ENCODE results near the gene SP6. TPM values are rescaled to one million over a fixed set of nuclear protein-coding genes. Genes with fewer than 3 reads are reported as not detected.

SP6 gene
- total RNA-seq, 1 donor from 2014 or later, result 0.05 TPM

Other genes with a start within 250 kb of the SP6 start
- 230 and 249 TPM in 2 replicates for gene KPNB1, start 201.2 kb downstream of the SP6 start, total RNA-seq
- gene TBKBP1, start 157.0 kb downstream of the SP6 start, total RNA-seq, result 13.7 and 18.0 TPM in 2 replicates
- gene TBX21, start 117.9 kb downstream of the SP6 start, total RNA-seq, result not detected in 2 replicates
- 18.6 and 32.1 TPM in 2 replicates for gene OSBPL7, start 29.4 kb downstream of the SP6 start, total RNA-seq
- gene MRPL10, start 19.6 kb downstream of the SP6 start, total RNA-seq, result 53.4 and 53.6 TPM in 2 replicates
- 0.05 and 0.21 TPM in 2 replicates for gene LRRC46, start 19.5 kb downstream of the SP6 start, total RNA-seq
- 111 and 158 TPM in 2 replicates for gene SCRN2, start 9.9 kb downstream of the SP6 start, total RNA-seq
- gene SP2, start 45.1 kb upstream of the SP6 start, total RNA-seq, result 1.8 and 3.1 TPM in 2 replicates
- 29.3 and 43.5 TPM in 2 replicates for gene PNPO, start 90.4 kb upstream of the SP6 start, total RNA-seq
- gene PRR15L, start 106.7 kb upstream of the SP6 start, total RNA-seq, result not detected in 2 replicates
- gene CDK5RAP3, start 120.0 kb upstream of the SP6 start, total RNA-seq, result 105 and 148 TPM in 2 replicates
- 45.8 and 57.6 TPM in 2 replicates for gene COPZ2, start 186.6 kb upstream of the SP6 start, total RNA-seq
- 306 and 426 TPM in 2 replicates for gene NFE2L1, start 197.2 kb upstream of the SP6 start, total RNA-seq

Data from myocyte (in vitro differentiated cells).